Hematopoietic multipotent progenitor cell (in vitro differentiated cells): ENCODE data around the gene QRFP. TPM values are rescaled to one million over a fixed set of nuclear protein-coding genes. Genes with fewer than 3 reads are reported as not detected.
A peak's percentile ranks its signal among the peaks of the same experiment; 100 is the strongest.
"Not testable (repeated sequence)": the region's sequence is repeated elsewhere in the genome, so short reads cannot be mapped to it uniquely, and the experiment has no call there.

Experiments used
- DNase-seq, 3 donors: peaks; one replicate each; pipeline ENCODE4 v3.0.0-alpha.2; 2011 to 2015; ENCODE audit warnings: low read depth in 2 of 3, low spot score in 2 of 3
- total RNA-seq: library from RNA; depleted of rRNA; stranded (reverse); fragments of >200 nt; gene quantifications from one replicate; pipeline ENCODE4 v1.2.3, GENCODE V29; 2012

QRFP gene
- total RNA-seq, 1 donor: under 0.01 TPM

GRCh38 chr9:130858739-130859705 lies 37.6 kb downstream of the QRFP start:
- no peak for DNase-seq

GRCh38 chr9:130857864-130858738 lies 38.5 kb downstream of the QRFP start:
- no peak for DNase-seq

GRCh38 chr9:130856474-130856873 lies 40.1 kb downstream of the QRFP start:
- no peak for DNase-seq

- DNase-seq: no peak
These were observed 41.8 kb downstream of the QRFP start for GRCh38 chr9:130854835-130855234.

GRCh38 chr9:130854092-130854491 lies 42.5 kb downstream of the QRFP start:
- no peak for DNase-seq

- no peak for DNase-seq
These were observed 43.8 kb downstream of the QRFP start for GRCh38 chr9:130852801-130853200.

GRCh38 chr9:130849356-130849755 lies 47.3 kb downstream of the QRFP start:
- DNase-seq: no peak

GRCh38 chr9:130848514-130848913 lies 48.1 kb downstream of the QRFP start:
- DNase-seq: not testable (repeated sequence)

- no peak for DNase-seq
These were observed 49.0 kb downstream of the QRFP start for GRCh38 chr9:130847306-130848217.

GRCh38 chr9:130846487-130847305 lies 49.9 kb downstream of the QRFP start:
- no peak for DNase-seq

GRCh38 chr9:130845901-130846481 lies 50.6 kb downstream of the QRFP start:
- DNase-seq: peak in 1 of 3 donors; percentile 8

GRCh38 chr9:130845254-130845653 lies 51.4 kb downstream of the QRFP start:
- DNase-seq: no peak

- no peak for DNase-seq
These were observed 52.6 kb downstream of the QRFP start for GRCh38 chr9:130844044-130844451.

GRCh38 chr9:130843049-130843908 lies 53.3 kb downstream of the QRFP start:
- no peak for DNase-seq
